G401.6 (cell line): Measurements from ENCODE around the gene ADSS1.
"Not testable (repeated sequence)": the region's sequence is repeated elsewhere in the genome, so short reads cannot be mapped to it uniquely, and the experiment has no call there.

Experiments used
- FAIRE-seq: peaks from 2 replicates; lab custom pipeline; 2012; peaks lifted over from hg19 to GRCh38; lab: Jason Lieb, UNC

Gene ADSS1

DNA sequence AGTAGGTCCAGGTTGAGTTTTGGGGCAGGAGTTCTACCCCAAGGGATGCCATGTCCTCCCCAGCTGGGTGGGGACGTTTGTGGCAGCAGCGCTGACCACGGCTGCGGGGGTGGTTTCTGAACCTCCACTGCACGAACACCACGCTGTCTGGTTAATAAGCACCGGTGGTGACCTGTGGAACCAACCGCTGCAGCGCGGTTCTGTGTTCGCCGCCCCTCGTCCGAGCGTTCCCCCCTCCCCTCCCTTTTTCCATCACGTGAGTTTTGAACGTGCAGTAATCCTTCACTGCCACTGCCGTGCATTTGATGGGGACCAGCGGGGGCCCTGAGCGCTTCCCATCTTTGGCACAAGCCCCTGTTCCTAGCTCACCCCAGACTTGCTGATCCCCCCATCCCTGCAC, 6.4 kb upstream of the ADSS1 start:
- FAIRE-seq: no peak

DNA sequence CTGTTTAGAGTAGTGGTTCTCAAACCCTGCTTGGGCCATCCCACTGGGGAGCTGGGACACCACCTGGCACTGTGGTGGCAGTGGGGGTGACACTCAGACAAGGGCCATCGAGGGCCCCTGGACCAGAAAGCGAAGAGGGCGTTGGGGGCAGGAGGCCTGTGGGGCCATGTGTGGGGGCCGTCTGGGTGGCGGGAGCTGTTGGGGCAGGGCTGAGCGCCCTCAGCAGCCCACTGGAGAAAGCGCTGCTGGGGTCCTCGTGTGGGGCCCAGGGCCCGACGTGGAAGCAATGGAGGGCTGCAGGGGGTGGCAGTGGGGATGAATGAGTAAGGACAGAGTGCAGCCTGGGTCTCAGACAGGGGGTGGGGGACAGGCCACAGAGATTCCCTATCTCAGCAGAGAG, 5.9 kb upstream of the ADSS1 start:
- FAIRE-seq: no peak

DNA sequence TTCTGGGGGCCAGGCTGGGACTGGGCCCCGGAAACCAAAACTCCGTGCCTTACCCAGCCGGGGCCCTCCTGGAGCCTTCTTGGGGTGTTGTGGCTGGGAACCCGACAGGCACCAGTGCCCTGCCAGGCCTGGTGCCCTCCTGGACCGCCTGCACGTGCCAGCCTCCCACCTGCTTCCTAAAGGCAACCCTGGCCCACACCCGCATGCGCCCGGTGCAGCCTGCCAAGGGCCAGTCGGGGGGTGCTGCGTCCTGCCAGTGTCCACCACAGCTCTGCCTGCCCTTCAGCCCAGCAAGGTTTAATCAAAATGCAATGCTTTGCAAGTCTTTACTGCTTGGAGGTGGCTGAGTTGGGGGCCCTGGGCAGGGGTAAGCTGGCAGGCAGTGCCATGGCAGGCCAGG, 5.2 kb upstream of the ADSS1 start:
- no peak for FAIRE-seq

DNA sequence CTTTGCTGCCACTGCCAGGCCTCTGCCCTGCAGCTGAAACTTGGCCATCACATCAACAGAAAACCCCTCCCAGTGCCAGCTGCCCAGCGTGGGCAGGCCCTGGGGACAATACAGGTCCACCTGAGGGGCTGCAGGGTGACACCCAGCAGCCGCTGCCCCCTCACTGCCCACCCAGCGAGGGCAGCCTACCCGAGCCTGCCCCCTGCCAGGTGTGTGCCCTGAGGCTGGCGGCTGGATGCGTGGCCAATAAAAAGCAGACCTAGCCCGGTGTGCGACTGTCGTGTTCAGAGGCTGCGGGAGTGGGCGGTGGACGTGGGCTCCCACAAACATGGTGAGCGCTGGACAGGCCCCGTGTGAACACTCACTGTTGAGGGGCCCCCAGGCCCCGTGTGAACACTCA, 4.7 kb upstream of the ADSS1 start:
- FAIRE-seq: no peak

DNA sequence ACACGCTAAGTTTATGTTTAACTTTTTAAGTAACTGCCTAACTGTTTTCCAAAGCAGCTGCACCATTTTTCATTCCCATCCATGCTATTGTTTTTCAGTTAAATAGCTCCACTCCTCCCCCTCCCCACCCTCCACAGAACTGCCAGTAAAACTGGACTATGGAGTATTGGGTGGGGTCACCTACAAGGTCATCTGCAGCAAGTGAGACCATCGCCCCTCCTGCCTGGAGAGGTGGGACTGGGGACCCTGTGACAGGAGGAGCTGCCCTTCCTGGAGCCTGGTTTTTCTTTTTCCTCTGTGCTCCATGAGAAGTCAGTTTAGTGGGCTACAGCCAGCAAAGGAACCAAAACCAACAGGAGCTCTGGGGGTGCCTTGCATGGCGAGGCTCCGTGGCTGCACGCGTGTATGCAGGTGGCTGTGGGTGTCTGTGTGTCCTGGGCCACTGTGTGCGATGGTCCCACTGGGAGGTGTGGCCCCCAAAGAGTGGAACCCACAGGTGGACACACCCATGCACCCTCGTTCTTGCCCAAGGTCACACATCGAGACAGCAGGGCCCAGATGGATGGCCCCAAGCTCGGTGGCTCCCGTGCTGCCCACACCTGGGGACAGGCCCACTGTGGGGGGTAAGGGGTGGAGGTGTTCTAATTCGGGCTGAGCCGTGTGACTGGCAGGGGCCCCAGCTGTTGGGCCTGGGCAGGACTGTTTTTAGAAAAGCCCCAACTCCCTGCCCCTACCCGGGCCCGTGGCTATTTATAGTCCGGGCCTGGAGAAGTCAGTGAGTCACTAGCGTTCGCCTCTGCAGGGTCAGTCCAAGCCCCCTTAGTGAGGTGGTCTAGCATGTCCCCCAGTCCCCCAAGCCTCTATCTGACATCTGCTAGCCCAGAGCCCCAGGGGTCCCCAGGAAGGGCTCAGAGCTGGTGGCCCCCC, 2.3 kb upstream of the ADSS1 start:
- no peak for FAIRE-seq

DNA sequence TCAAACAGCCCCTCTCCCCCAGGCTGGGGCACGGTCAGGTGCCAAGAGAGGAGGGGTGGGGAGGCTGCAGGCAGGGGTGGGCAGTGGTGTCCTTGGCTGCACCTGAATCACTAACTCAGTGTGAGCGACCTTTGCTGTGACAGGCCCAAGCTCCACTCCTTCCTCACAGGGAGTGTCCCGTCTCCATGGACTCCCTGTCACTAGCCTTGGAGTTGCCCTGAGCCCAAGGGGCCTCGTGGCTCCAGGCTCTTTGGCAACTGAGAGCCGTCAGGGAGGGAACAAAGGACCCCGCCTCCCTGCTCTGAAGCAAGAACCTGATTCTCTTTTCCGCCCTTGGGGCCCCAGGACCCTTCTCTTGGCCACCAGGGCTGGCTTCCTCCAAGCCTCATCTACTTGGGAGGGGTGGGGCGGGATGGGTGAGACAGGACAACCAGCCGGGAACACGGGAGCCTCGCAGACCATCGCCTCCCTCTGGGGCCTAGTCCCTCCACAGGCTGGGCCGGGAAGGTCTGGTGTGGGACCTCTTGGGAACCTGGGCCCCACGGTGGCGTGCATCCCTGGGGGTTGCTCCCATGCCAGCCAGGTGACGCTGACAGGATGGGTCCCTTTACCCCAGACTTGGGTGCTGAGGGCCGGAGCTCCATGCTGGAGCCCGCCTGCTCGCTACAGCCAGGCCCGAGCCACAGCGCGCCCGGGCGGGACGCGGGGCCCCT, 935 bp upstream of the ADSS1 start:
- FAIRE-seq: no peak

DNA sequence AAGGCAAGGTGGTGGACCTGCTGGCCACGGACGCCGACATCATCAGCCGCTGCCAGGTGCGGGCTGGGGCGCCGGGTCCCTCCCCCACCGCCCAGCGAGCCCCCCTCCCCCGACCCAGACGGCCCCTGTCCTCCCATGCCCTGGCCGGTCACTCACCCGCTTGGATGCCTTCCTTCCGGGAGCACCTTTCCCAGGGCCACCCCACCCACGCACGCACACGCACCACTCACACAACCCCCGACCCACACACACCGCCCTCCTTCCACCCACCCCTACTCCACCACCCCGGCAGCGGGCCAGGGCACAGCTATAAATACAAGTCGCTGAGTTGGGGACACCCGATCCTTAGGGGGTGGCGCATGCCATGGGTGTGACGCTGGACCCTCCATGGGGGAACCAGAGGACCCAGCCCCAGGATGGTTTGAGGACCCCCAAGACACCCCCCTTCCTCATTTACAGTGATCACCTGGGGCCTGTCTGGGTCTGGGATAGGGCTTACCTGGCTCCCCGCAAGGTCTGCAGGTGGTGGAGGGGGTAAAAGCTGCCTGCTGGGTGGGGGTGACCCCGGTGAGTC, 465 bp downstream of the ADSS1 start:
- FAIRE-seq: no peak

DNA sequence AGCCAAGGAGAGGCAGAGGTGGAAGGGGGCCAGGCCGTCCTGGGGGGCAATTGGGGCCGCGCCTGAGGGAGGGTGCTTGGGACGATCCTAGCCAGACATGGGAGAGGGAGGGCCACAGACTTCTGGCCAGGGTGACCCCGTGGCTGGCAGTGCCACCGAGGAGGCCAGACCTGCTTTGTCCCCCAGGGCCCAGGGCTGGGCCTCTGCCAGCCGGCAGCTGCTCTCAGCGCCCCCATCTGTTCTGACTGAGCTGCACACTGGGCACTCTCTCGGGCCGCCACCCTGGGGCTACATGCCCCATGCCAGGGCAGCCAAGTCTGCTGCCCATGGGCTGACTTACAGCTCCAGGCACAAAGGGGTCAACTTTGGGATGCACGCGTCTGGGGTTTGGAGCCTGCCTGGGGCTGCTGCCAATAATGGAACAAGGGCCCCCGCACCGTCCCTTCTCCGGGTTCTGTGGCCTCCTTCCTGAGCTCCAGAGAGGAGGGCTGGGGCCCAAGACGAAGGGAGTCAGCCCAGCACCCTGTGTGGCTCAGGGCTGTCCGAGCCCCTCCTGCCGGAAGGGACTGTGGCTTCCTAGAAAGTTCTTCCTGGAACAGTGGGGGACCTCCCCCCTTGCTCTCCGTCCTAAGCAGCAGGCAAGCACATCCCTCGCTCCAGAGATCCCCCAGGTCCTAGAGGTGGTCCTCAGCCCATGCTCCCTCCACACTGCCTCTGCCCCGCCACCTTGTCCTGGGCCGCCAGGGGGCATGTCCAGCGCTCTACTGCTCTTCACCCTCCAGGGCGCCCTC, 1.1 kb downstream of the ADSS1 start:
- no peak for FAIRE-seq

DNA sequence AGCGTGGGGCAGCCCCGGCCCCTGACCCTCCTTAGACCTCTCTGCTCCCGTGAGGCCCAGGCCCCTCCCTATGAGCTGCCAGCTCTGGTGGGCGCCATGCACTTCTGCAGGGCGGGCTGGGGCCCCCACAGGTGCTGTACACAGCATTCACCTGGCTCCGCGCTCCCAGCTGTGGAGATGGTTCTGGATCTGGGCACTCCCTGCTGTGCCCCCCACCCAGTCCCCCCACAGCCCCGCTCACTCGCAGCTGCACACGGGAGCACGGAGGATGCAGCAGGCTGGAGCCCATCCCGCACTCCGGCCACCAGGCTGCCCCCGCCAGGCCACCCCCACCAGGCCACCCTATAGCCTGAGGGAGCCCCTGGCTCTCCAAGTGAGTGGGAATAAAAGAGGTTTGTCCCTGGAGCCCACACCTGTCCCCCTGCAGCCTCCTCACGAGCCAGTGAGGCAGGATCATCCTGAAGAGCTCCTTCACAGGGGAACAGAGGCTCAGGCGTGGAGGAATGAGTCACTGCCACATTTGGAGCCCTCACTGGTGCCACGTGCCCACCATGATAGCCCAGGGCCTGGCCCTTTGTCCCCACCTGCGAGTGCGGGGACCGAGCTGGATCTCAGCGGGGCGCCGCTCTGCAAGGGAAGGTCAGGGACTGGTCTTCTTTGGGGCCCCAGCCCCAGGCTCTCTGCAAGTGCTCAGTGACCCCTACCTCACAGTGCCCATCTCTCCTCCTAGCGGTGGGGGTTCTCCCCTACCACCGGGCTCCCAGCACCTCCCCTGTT, 1.9 kb downstream of the ADSS1 start:
- FAIRE-seq: no peak

DNA sequence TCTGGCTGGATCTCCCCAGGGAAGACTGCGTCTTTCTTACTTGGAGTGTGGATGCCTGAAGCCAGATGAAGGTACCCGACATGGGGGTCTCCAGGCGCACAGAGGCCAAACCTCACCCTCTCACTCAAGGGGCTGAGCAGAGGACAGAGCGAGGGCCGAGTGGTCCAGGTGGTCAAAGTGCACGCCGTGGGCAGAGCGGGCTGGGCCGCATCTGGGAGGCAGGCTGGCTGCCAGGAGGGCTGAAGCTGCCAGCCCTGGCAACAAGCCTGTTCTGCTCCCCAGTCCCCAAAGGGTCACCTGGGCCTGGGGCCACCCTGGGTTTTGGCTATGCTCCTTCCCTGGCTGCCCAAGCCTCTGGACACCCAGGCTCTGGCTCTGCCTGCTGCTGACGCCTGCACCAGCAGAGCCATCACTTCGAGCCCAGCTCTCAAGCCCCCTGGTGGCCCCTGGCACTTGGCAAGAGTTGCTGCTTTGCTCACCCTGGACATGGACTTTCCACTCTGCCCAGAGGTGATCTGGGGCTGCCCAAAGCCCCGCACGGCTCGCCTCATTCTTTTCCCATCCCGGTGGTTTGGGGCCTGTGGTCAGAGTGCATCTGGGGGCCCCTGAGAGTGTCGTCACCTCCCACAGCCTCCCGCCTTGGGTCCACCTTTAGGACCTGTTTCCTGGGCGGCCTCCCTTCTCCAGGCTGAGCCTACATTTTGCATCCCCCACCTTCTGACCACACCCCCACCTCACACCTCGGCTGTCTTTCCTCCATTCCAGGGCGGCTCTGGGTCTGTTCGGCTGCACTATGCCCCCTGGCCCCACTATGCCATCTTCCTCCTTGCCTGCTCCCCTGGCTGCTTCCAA, 2.8 kb downstream of the ADSS1 start:
- no peak for FAIRE-seq

DNA sequence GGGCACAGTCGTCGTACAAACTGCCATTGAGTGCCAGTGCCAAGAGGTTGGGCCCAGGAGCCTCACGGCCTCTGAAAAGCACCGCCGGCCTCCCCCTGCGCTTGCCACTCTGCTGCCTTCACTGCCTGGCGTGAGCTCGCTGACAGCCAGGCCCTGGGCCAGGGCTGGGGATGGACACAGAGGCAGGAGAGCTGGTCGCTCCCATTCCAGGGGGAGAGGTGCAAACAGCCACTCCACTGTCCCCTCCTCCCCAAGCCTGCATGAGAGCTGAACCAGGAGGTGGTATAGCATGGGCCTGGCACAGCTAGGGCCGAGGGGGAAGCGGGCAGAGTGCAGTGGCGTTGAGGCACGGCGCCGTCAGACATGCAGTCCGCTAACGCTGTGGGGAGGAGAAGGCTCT, 4.6 kb downstream of the ADSS1 start:
- no peak for FAIRE-seq

DNA sequence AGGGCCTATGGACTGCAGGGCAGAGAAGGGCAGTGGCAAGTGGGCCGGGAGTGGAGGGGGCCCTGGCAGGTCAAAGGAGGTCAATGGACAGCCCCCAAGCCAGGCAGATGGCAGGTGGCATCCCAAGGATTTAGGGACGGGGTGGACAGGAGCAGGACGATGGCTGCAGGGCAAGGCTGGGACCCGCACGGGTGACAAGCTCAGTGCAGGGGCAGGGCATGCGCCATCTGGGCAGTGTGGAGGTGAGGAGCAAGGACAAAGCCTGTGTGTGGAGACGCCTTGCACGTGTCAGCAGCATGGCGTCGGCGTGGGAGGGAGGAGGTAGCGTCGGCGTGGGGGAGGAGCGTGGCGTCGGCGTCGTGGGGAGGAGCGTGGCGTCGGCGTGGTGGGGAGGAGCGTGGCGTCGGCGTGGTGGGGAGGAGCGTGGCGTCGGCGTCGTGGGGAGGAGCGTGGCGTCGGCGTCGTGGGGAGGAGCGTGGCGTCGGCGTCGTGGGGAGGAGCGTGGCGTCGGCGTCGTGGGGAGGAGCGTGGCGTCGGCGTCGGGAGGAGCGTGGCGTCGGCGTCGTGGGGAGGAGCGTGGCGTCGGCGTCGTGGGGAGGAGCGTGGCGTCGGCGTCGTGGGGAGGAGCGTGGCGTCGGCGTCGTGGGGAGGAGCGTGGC, 5.3 kb downstream of the ADSS1 start:
- not testable (repeated sequence) for FAIRE-seq

DNA sequence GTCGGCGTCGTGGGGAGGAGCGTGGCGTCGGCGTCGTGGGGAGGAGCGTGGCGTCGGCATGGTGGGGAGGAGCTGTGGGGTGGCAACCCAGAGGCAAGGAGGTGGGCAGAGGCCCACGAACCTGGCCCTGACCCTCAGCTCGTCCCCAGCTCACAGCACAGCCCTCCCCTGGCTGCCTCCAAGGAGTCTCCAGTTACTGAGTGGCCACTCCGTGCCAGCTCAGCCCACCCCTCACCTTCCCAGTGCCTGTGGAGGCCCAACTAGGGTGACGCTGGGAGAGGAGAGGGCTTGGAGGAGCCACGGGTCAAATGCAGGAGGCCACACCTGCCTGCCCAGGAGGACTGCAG, 5.8 kb downstream of the ADSS1 start:
- no peak for FAIRE-seq

DNA sequence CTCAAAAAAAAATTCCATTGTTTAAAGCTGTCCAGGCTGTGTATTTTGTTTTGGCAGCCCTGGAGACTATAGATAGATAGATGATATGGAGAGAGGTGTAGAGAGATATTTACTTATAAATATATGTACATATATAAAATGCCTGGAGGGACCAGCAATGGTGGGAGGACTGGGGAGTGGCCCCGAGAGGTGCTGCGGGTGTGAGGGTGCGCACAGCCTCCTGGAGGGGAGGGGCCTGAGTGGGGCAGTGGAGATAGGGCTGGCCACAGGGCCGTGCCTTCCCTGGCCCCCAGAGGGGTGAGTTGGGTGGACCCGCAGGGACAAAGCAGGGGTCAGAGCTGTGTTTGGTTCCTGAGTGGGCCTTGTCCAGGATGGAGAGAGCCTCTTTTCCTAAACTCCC, 6.5 kb downstream of the ADSS1 start:
- FAIRE-seq: no peak

DNA sequence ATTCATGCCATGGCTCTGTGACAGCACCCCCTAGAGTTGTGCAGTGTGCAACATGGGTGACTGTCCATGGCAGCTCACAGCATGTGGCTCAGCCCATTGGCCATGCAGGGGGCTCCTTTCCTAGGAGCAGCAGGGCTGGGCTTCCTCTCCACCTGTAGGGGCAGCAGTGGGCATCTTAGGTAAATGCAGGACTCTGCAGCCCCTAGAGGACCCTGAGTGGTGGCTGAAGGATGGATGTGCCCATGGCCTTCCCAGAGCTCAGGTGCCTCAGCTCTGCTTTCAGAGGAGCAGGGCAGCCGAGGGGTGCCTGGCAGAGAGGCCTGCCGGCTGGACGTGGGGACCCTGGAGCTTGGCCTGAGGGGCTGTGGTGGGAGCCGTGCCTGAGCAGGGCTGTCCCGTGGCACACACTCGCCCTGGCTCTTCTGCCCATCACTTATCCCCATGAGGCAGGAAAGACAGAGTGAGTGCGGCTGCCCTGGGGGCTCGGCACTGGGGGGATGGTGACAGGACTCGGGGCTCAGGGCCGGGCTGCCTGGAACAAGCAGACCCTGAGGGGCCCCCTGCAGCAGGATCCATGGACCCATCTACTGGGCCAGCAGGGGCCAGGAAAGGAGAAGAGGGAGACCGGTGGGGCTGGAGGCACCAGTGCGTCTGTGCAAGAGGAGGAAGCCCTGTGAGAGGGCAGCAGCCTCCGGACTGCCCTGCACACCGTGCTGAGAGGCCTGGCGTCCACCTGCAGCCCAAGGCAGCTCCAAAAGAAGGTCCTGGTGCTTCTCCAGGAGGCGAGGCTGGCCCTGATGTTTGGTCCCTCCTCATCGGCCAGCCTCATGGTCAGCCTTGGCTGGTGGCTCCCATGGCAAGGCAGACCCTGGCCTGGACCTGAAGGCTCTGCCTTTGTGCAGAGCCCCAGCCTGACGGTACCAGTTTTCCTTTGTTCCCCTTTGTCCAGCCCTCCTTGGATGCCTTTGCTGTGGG, 7.6 kb downstream of the ADSS1 start:
- FAIRE-seq: no peak

DNA sequence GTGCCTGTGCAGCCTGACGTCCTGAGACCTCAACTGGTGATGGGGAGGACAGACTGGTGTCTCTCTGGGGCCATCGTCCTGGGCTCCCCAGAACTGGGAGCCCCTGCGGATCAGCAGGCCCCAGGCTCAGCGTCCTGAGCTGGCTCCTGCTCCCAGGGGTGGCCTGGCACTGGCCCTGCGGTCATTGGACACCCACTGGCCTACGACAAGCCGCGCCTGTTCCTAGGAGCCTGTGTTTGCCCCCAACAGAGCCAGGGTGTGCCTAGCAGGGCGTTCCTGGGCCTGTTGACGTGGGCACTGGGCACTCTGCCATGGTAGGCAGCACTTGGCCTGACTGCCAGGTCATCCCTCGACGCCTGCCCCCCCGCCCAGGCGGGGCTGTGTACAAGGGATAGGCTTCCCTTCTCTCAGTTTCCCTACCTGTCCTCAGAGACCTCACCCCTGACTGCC, 8.4 kb downstream of the ADSS1 start:
- no peak for FAIRE-seq

DNA sequence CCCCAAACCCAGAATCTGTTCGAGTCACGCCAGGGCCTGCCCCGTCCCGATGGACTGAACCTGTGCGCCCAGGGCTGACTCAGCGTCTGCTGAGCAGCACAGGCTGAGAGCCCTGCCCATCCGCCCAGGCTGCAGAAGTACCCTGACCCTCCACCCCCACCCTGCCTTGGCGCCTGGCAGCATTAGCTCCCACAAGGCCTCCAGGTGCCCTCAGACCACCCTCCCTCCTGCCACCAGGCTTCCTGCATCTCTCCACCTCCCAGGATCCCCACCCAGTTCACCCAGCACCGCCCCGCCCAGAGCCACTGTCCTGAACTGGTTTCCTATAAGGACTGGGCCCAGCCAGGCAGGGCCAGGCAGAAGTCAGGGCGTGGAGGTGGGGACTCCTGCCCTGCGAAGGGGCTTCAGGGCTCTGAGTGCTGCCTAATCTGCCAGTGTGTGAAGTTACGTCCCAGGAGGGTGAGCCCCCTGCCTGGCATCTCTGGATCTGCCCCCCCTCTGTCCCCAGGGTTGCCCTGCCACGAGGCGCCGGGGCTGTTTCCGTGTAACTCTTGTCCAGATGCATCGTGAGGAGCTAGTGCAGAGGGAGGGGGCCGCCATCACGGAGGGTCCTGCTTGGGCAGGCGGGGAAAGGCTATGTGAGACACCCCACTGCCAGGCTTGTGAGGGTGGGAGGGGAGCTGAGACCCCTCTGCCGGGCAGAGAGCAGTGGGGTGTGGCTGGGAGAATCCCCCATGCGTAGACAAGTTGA, 9.1 kb downstream of the ADSS1 start:
- no peak for FAIRE-seq

DNA sequence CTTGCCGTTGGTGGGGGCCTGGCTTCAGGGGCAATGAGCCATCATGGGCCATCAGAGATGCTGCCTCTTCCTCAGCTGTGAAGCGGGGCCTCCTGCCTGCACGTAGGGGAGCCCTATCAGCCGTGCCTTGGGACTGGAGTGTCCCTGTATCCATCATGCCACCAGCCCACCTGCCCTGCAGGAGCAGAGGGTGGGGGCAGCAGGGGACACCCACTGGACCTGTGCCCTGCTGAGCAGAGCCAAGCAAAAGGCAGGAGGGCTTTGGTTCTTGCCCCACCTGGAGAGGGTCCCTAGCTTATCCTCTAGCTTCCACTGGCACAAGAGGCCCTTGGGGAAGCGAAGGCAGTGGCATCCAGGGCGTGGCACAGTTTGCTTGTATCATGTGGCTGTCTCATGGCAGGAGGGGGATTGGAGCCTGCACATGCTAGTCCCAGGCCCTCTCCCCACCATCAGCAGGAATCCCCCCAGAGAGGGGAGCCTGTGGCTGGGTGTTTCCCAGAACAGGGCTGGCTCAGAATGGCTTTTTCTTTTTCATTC, 10.1 kb downstream of the ADSS1 start:
- no peak for FAIRE-seq
